Neural crest cell (in vitro differentiated cells): ENCODE results near the gene RALGPS1. TPM values are rescaled to one million over a fixed set of nuclear protein-coding genes. Genes with fewer than 3 reads are reported as not detected.

ENCODE experiments used
- DNase-seq: peaks from one replicate; pipeline ENCODE4 v3.0.0; 2021; ENCODE audit warnings: low read depth, mixed read lengths, low spot score
- H3K27ac Mint-ChIP-seq: one replicate; pipeline ENCODE4 v1.8.0; 2021; ENCODE audit warnings: mild to moderate bottlenecking, mixed read lengths; ENCODE audit not compliant: unreplicated experiment
- H3K27me3 Mint-ChIP-seq: 2 replicates; pipeline ENCODE4 v1.8.0; 2021; ENCODE audit warnings: low read depth, mild to moderate bottlenecking, mixed read lengths
- H3K36me3 Mint-ChIP-seq: 2 replicates; pipeline ENCODE4 v1.8.0; 2021; ENCODE audit warnings: low read depth, mild to moderate bottlenecking, mixed read lengths
- H3K4me1 Mint-ChIP-seq: 2 replicates; pipeline ENCODE4 v1.8.0; 2021; ENCODE audit warnings: mixed read lengths
- H3K4me3 Mint-ChIP-seq: one replicate; pipeline ENCODE4 v1.8.0; 2021; ENCODE audit warnings: mild to moderate bottlenecking, mixed read lengths
- H3K9me3 Mint-ChIP-seq: 2 replicates; pipeline ENCODE4 v1.8.0; 2021; ENCODE audit warnings: mixed read lengths
- CTCF ChIP-seq: fragments of 200-600 bp; sonication (generic); conservative IDR thresholded peaks from 2 replicates; pipeline ENCODE4 v1.5.0; 2021; ENCODE audit warnings: antibody characterized with exemption, mild to moderate bottlenecking
- total RNA-seq: library from RNA; stranded (reverse); gene quantifications from 2 replicates; pipeline ENCODE4 v1.2.1, GENCODE V29; 2021

The RALGPS1 gene
- total RNA-seq, 1 donor from 2014 or later, result 11.7 TPM

GRCh38 chr9:127176631-127177030, 262.0 kb downstream of the RALGPS1 start:
- no peak overlapping the region for H3K27ac Mint-ChIP-seq
- no peak for DNase-seq
- H3K27me3 Mint-ChIP-seq, result no peaks in the 10 kb centered on the region

GRCh38 chr9:127177231-127177630, 262.6 kb downstream of the RALGPS1 start:
- H3K4me1 Mint-ChIP-seq, result peaks cover 10% of the 10 kb centered on the region
- TF ChIP-seq CTCF, result no peak
- DNase-seq, result no peak
- no peak overlapping the region for H3K4me3 Mint-ChIP-seq
- no peaks in the 10 kb centered on the region for H3K27me3 Mint-ChIP-seq
- no peaks in the 10 kb centered on the region for H3K36me3 Mint-ChIP-seq
- H3K27ac Mint-ChIP-seq, result peak overlapping the region; percentile 93
- H3K9me3 Mint-ChIP-seq, result no peaks in the 10 kb centered on the region

More at GRCh38 chr9:127176631-127177030, 262.0 kb downstream of the RALGPS1 start:
- H3K4me3 Mint-ChIP-seq, result no peak overlapping the region
- H3K9me3 Mint-ChIP-seq, result no peaks in the 10 kb centered on the region
- H3K36me3 Mint-ChIP-seq, result no peaks in the 10 kb centered on the region
- peaks cover 14% of the 10 kb centered on the region for H3K4me1 Mint-ChIP-seq
- no peak for TF ChIP-seq CTCF

GRCh38 chr9:127177665-127178265, 263.2 kb downstream of the RALGPS1 start:
- Mint-ChIP-seq H3K27ac (no peak overlapping the region), H3K4me3 (no peak overlapping the region), H3K4me1 (peaks cover 6% of the 10 kb centered on the region), H3K9me3 (no peaks in the 10 kb centered on the region), H3K36me3 (no peaks in the 10 kb centered on the region), H3K27me3 (no peaks in the 10 kb centered on the region)
- DNase-seq, result no peak
- TF ChIP-seq CTCF, result no peak

- Mint-ChIP-seq H3K4me3 (no peak overlapping the region), H3K4me1 (peaks cover 16% of the 10 kb centered on the region), H3K27ac (no peak overlapping the region), H3K36me3 (no peaks in the 10 kb centered on the region), H3K27me3 (no peaks in the 10 kb centered on the region), H3K9me3 (no peaks in the 10 kb centered on the region)
- DNase-seq, result no peak
- no peak for TF ChIP-seq CTCF
Observed at GRCh38 chr9:127178686-127179632, 264.4 kb downstream of the RALGPS1 start.

- H3K4me3 Mint-ChIP-seq, result no peak overlapping the region
- TF ChIP-seq CTCF, result no peak
- peaks cover 16% of the 10 kb centered on the region for H3K4me1 Mint-ChIP-seq
- H3K27me3 Mint-ChIP-seq, result no peaks in the 10 kb centered on the region
- H3K27ac Mint-ChIP-seq, result no peak overlapping the region
- DNase-seq, result no peak
- no peaks in the 10 kb centered on the region for H3K36me3 Mint-ChIP-seq
- H3K9me3 Mint-ChIP-seq, result no peaks in the 10 kb centered on the region
Observed at GRCh38 chr9:127179633-127180441, 265.3 kb downstream of the RALGPS1 start.
